Activated naive CD4-positive, alpha-beta T cell treated with anti-CD3 and anti-CD28 coated beads, Interleukin-2, amount 50 U/mL, for 72 hours (primary cell): Measurements from ENCODE around the gene MBNL1. TPM values are rescaled to one million over a fixed set of nuclear protein-coding genes. Genes with fewer than 3 reads are reported as not detected.

Source experiments
- ATAC-seq, 2 donors: fragments of 150-1000 bp; cut with Tn5 transposase; 2 replicates each; pipeline ENCODE4 v1.10.0; 2021; ENCODE audit warnings: mild to moderate bottlenecking in 2 of 2, moderate library complexity in 2 of 2
- DNase-seq, 2 donors: peaks; one replicate each; pipeline ENCODE4 v3.0.0; 2021 to 2022; ENCODE audit warnings: low spot score in 2 of 2
- H3K27ac Mint-ChIP-seq, 2 donors: one replicate each; pipeline ENCODE4 v1.8.0; 2022; ENCODE audit warnings: mild to moderate bottlenecking in 2 of 2, mixed read lengths in 2 of 2
- H3K36me3 Mint-ChIP-seq, 2 donors: one replicate each; pipeline ENCODE4 v1.8.0; 2022; ENCODE audit warnings: mixed read lengths in 2 of 2
- H3K9me3 Mint-ChIP-seq, 2 donors: one replicate each; pipeline ENCODE4 v1.8.0; 2022; ENCODE audit warnings: mixed read lengths in 2 of 2
- total RNA-seq, 2 donors: library from RNA; stranded (reverse); gene quantifications; one replicate each; pipeline ENCODE4 v1.2.3, GENCODE V29; 2022

MBNL1 gene
- total RNA-seq, 2 donors from 2014 or later: 406 to 425 TPM

GRCh38 chr3:152377184-152377570 is 108.4 kb downstream of the MBNL1 start:
- Mint-ChIP-seq H3K27ac (peak overlapping the region in 1 of 2 donors; percentile 22), H3K36me3 (peaks cover 0 to 36% of the 10 kb centered on the region in 2 donors)
- ATAC-seq: no peak

GRCh38 chr3:152379415-152380042 is 110.8 kb downstream of the MBNL1 start:
- ATAC-seq (no peak), DNase-seq (no peak)
- Mint-ChIP-seq H3K9me3 (no peaks in the 10 kb centered on the region), H3K36me3 (peaks cover 0 to 33% of the 10 kb centered on the region in 2 donors), H3K27ac (no peak overlapping the region)

More at GRCh38 chr3:152377184-152377570, 108.4 kb downstream of the MBNL1 start:
- no peak for DNase-seq
- no peaks in the 10 kb centered on the region for H3K9me3 Mint-ChIP-seq

- peaks cover 0 to 31% of the 10 kb centered on the region in 2 donors for H3K36me3 Mint-ChIP-seq
- H3K27ac Mint-ChIP-seq: peak overlapping the region in 1 of 2 donors; percentile 90
- H3K9me3 Mint-ChIP-seq: no peaks in the 10 kb centered on the region
- ATAC-seq: no peak
- no peak for DNase-seq
Measured at GRCh38 chr3:152380043-152380442, 111.3 kb downstream of the MBNL1 start.

GRCh38 chr3:152381881-152382295 is 113.2 kb downstream of the MBNL1 start:
- Mint-ChIP-seq H3K27ac (peak overlapping the region; percentile 35 to 74), H3K36me3 (peaks cover 0 to 26% of the 10 kb centered on the region in 2 donors), H3K9me3 (no peaks in the 10 kb centered on the region)
- ATAC-seq: no peak
- DNase-seq: no peak

- ATAC-seq: no peak
- H3K27ac Mint-ChIP-seq: peak overlapping the region; percentile 35 to 84
- no peaks in the 10 kb centered on the region for H3K9me3 Mint-ChIP-seq
- DNase-seq: no peak
- peaks cover 0 to 22% of the 10 kb centered on the region in 2 donors for H3K36me3 Mint-ChIP-seq
Measured at GRCh38 chr3:152382312-152383135, 113.8 kb downstream of the MBNL1 start.

GRCh38 chr3:152383136-152383606 is 114.4 kb downstream of the MBNL1 start:
- peak in 1 of 2 donors; percentile 34 for ATAC-seq

GRCh38 chr3:152384412-152384811 is 115.7 kb downstream of the MBNL1 start:
- peaks cover 0 to 21% of the 10 kb centered on the region in 2 donors for H3K36me3 Mint-ChIP-seq
- DNase-seq (no peak), ATAC-seq (peak; percentile 61 to 77)
- H3K27ac Mint-ChIP-seq: peak overlapping the region in 1 of 2 donors; percentile 50
- H3K9me3 Mint-ChIP-seq: no peaks in the 10 kb centered on the region

More at GRCh38 chr3:152383136-152383606, 114.4 kb downstream of the MBNL1 start:
- Mint-ChIP-seq H3K9me3 (no peaks in the 10 kb centered on the region), H3K36me3 (peaks cover 0 to 17% of the 10 kb centered on the region in 2 donors), H3K27ac (peak overlapping the region; percentile 35 to 84)
- no peak for DNase-seq

GRCh38 chr3:152385761-152386160 is 117.0 kb downstream of the MBNL1 start:
- Mint-ChIP-seq H3K36me3 (peaks cover 0 to 21% of the 10 kb centered on the region in 2 donors), H3K9me3 (no peaks in the 10 kb centered on the region), H3K27ac (peak overlapping the region in 1 of 2 donors; percentile 77)
- DNase-seq (no peak), ATAC-seq (no peak)

- DNase-seq: no peak
- peaks cover 0 to 21% of the 10 kb centered on the region in 2 donors for H3K36me3 Mint-ChIP-seq
- no peak for ATAC-seq
- H3K9me3 Mint-ChIP-seq: no peaks in the 10 kb centered on the region
- H3K27ac Mint-ChIP-seq: no peak overlapping the region
Measured at GRCh38 chr3:152386208-152386607, 117.5 kb downstream of the MBNL1 start.

- peaks cover 0 to 14% of the 10 kb centered on the region in 2 donors for H3K36me3 Mint-ChIP-seq
- no peak for ATAC-seq
Measured at GRCh38 chr3:152388631-152389030, 119.9 kb downstream of the MBNL1 start.

GRCh38 chr3:152389316-152389934 is 120.7 kb downstream of the MBNL1 start:
- DNase-seq: no peak
- H3K27ac Mint-ChIP-seq: no peak overlapping the region
- H3K36me3 Mint-ChIP-seq: peaks cover 0 to 19% of the 10 kb centered on the region in 2 donors
- ATAC-seq: no peak
- no peaks in the 10 kb centered on the region for H3K9me3 Mint-ChIP-seq

More at GRCh38 chr3:152388631-152389030, 119.9 kb downstream of the MBNL1 start:
- DNase-seq: no peak
- H3K27ac Mint-ChIP-seq: peak overlapping the region in 1 of 2 donors; percentile 66
- no peaks in the 10 kb centered on the region for H3K9me3 Mint-ChIP-seq

- peaks cover 2 to 27% of the 10 kb centered on the region in 2 donors for H3K36me3 Mint-ChIP-seq
- ATAC-seq: peak in 1 of 2 donors; percentile 27
- no peaks in the 10 kb centered on the region for H3K9me3 Mint-ChIP-seq
Measured at GRCh38 chr3:152390647-152391046, 121.9 kb downstream of the MBNL1 start.

GRCh38 chr3:152391671-152392070 is 122.9 kb downstream of the MBNL1 start:
- Mint-ChIP-seq H3K27ac (peak overlapping the region in 1 of 2 donors; percentile 83), H3K9me3 (no peaks in the 10 kb centered on the region), H3K36me3 (peaks cover 8 to 33% of the 10 kb centered on the region in 2 donors)
- no peak for ATAC-seq
- no peak for DNase-seq

More at GRCh38 chr3:152390647-152391046, 121.9 kb downstream of the MBNL1 start:
- peak overlapping the region; percentile 14 to 88 for H3K27ac Mint-ChIP-seq
- no peak for DNase-seq

GRCh38 chr3:152392272-152392880 is 123.6 kb downstream of the MBNL1 start:
- H3K27ac Mint-ChIP-seq: peak overlapping the region in 1 of 2 donors; percentile 83
- ATAC-seq (no peak), DNase-seq (no peak)
- peaks cover 10 to 38% of the 10 kb centered on the region in 2 donors for H3K36me3 Mint-ChIP-seq
- no peaks in the 10 kb centered on the region for H3K9me3 Mint-ChIP-seq

GRCh38 chr3:152394246-152394645 is 125.5 kb downstream of the MBNL1 start:
- Mint-ChIP-seq H3K36me3 (peaks cover 10 to 43% of the 10 kb centered on the region in 2 donors), H3K9me3 (no peaks in the 10 kb centered on the region), H3K27ac (no peak overlapping the region)
- ATAC-seq: no peak
- no peak for DNase-seq

GRCh38 chr3:152395764-152396163 is 127.0 kb downstream of the MBNL1 start:
- H3K27ac Mint-ChIP-seq: peak overlapping the region in 1 of 2 donors; percentile 82
- DNase-seq: no peak
- H3K36me3 Mint-ChIP-seq: peaks cover 10 to 45% of the 10 kb centered on the region in 2 donors
- ATAC-seq: no peak
- H3K9me3 Mint-ChIP-seq: no peaks in the 10 kb centered on the region
